Uterus (tissue), 2 donors: ENCODE data around the gene FRMPD4.

Source experiments
- POLR2A ChIP-seq, 2 donors: fragments of 450-650 bp; IDR thresholded peaks; one replicate each; pipeline ENCODE4 v1.6.1; 2016; ENCODE audit warnings: antibody characterized with exemption in 2 of 2, mild to moderate bottlenecking in 1 of 2, moderate library complexity in 1 of 2
- TF ChIP-seq, protein P1 (sequence below), 4 experiments: fragments of 200-600 bp in 2 of 4; fragments of 450-650 bp in 2 of 4; sonication (generic) in 2 of 4; IDR thresholded peaks; one replicate each; pipeline ENCODE4 v1.5.1; 2016 to 2019; ENCODE audit warnings: antibody characterized with exemption in 4 of 4, mild to moderate bottlenecking in 2 of 4, moderate library complexity in 1 of 4

DNA sequence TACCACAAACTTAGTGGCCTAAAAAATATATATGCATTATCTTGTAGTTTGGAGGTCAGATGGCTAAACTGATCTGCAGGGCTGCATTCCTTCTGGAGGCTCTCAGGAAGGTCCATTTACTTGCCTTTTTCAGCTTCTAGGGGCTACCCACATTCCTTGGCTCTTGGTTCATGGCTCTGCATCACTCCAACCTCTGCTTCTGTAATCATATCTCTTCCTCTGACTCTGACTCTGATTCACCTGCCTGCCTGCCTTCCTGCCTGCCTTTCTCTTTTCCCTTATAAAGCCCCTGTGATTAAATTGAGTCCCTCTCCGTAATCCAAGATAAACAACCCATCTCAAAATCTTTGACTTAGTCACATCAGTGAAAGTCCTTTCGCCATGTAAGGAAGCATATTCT lies 25.0 kb upstream of the FRMPD4 start:
- TF ChIP-seq, protein P1, sequence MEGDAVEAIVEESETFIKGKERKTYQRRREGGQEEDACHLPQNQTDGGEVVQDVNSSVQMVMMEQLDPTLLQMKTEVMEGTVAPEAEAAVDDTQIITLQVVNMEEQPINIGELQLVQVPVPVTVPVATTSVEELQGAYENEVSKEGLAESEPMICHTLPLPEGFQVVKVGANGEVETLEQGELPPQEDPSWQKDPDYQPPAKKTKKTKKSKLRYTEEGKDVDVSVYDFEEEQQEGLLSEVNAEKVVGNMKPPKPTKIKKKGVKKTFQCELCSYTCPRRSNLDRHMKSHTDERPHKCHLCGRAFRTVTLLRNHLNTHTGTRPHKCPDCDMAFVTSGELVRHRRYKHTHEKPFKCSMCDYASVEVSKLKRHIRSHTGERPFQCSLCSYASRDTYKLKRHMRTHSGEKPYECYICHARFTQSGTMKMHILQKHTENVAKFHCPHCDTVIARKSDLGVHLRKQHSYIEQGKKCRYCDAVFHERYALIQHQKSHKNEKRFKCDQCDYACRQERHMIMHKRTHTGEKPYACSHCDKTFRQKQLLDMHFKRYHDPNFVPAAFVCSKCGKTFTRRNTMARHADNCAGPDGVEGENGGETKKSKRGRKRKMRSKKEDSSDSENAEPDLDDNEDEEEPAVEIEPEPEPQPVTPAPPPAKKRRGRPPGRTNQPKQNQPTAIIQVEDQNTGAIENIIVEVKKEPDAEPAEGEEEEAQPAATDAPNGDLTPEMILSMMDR (IDR thresholded peaks at IDR 0.05) = no peak
- TF ChIP-seq POLR2A (IDR thresholded peaks at IDR 0.05) = no peak
